ENCODE data around the gene OXER1. TPM values are rescaled to one million over a fixed set of nuclear protein-coding genes. Genes with fewer than 3 reads are reported as not detected.
"Not testable (repeated sequence)": the region's sequence is repeated elsewhere in the genome, so short reads cannot be mapped to it uniquely, and the experiment has no call there.

The OXER1 gene
- total RNA-seq, 2 donors from 2014 or later, result 4.7 to 6.9 TPM

- no peak overlapping the region for H3K4me3 ChIP-seq
- no peak overlapping the region for H3K27ac ChIP-seq
- no peaks in the 10 kb centered on the region for H3K9me3 ChIP-seq
- H3K27me3 ChIP-seq, result no peaks in the 10 kb centered on the region
- ATAC-seq (no peak), DNase-seq (no peak)
- 67 to 69% methylated on average over 2 of the region's 2 CpGs for WGBS, 2 donors
- H3K36me3 ChIP-seq (replicated peaks in 1 of 2; ENCODE audit: insufficient read depth in 1 of 2, low read depth in 2 of 2), result no peaks in the 10 kb centered on the region
- TF ChIP-seq CTCF (IDR thresholded peaks at IDR 0.05), result no peak
- TF ChIP-seq POLR2A (IDR thresholded peaks at IDR 0.05), result no peak
- intact Hi-C loops (cut with DNase I), result no loop called here
- no peaks in the 10 kb centered on the region for H3K4me1 ChIP-seq
Observed at GRCh38 chr2:42742740-42743658, 20.9 kb downstream of the OXER1 start.

GRCh38 chr2:42741140-42741539 lies 22.8 kb downstream of the OXER1 start:
- H3K36me3 ChIP-seq (replicated peaks in 1 of 2; ENCODE audit: insufficient read depth in 1 of 2, low read depth in 2 of 2), result no peaks in the 10 kb centered on the region
- DNase-seq, result no peak
- intact Hi-C loops (cut with DNase I), result no loop called here
- no peak overlapping the region for H3K27ac ChIP-seq
- H3K9me3 ChIP-seq, result no peaks in the 10 kb centered on the region
- H3K4me3 ChIP-seq, result no peak overlapping the region
- H3K4me1 ChIP-seq, result no peaks in the 10 kb centered on the region
- WGBS, 2 donors, result 83 to 85% methylated on average over 3 of the region's 3 CpGs
- no peaks in the 10 kb centered on the region for H3K27me3 ChIP-seq
- TF ChIP-seq POLR2A (IDR thresholded peaks at IDR 0.05) (no peak), CTCF (IDR thresholded peaks at IDR 0.05) (no peak)
- no peak for ATAC-seq

GRCh38 chr2:42736598-42737322 lies 27.2 kb downstream of the OXER1 start:
- Histone ChIP-seq H3K9me3 (no peaks in the 10 kb centered on the region), H3K4me1 (no peaks in the 10 kb centered on the region), H3K4me3 (no peak overlapping the region), H3K27me3 (no peaks in the 10 kb centered on the region), H3K36me3 (replicated peaks in 1 of 2; ENCODE audit: insufficient read depth in 1 of 2, low read depth in 2 of 2) (no peaks in the 10 kb centered on the region), H3K27ac (no peak overlapping the region)
- TF ChIP-seq CTCF (IDR thresholded peaks at IDR 0.05), result no peak
- no peak for TF ChIP-seq POLR2A (IDR thresholded peaks at IDR 0.05)
- no peak for ATAC-seq
- no peak for DNase-seq
- intact Hi-C loops (cut with DNase I), result no loop called here

- TF ChIP-seq CTCF (IDR thresholded peaks at IDR 0.05) (no peak), POLR2A (IDR thresholded peaks at IDR 0.05) (no peak)
- H3K4me3 ChIP-seq, result no peak overlapping the region
- ATAC-seq (no peak), DNase-seq (no peak)
- no peaks in the 10 kb centered on the region for H3K36me3 ChIP-seq (replicated peaks in 1 of 2; ENCODE audit: insufficient read depth in 1 of 2, low read depth in 2 of 2)
- H3K9me3 ChIP-seq, result no peaks in the 10 kb centered on the region
- no peaks in the 10 kb centered on the region for H3K27me3 ChIP-seq
- intact Hi-C loops (cut with DNase I), result no loop called here
- H3K27ac ChIP-seq, result no peak overlapping the region
- WGBS, 2 donors, result 55 to 59% methylated on average over 1 of the region's 1 CpG
- H3K4me1 ChIP-seq, result no peaks in the 10 kb centered on the region
Observed at GRCh38 chr2:42733852-42734251, 30.1 kb downstream of the OXER1 start.

- H3K4me1 ChIP-seq; H3K9me3 ChIP-seq; H3K27ac ChIP-seq; H3K4me3 ChIP-seq; ATAC-seq; DNase-seq; H3K36me3 ChIP-seq (replicated peaks in 1 of 2; ENCODE audit: insufficient read depth in 1 of 2, low read depth in 2 of 2); H3K27me3 ChIP-seq; intact Hi-C loops (cut with DNase I): not testable (repeated sequence)
- WGBS, 2 donors, result 86 to 96% methylated on average over 4 of the region's 4 CpGs
Observed at GRCh38 chr2:42731316-42731715, 32.6 kb downstream of the OXER1 start.
